Hepatocyte (in vitro differentiated cells): Measurements from ENCODE around the gene MACROD2. TPM values are rescaled to one million over a fixed set of nuclear protein-coding genes. Genes with fewer than 3 reads are reported as not detected.

Experiments
- DNase-seq: peaks from one replicate; pipeline ENCODE4 v3.0.0-alpha.2; 2016; ENCODE audit warnings: low spot score
- H2AFZ ChIP-seq: fragments of 200-600 bp; sonication (generic); 2 replicates; pipeline ENCODE4 v1.6.0; 2016; ENCODE audit warnings: antibody characterized with exemption, mild to moderate bottlenecking
- H3K27ac ChIP-seq: fragments of 200-600 bp; sonication (generic); 2 replicates; pipeline ENCODE4 v1.5.1; 2016; ENCODE audit warnings: mild to moderate bottlenecking
- H3K27me3 ChIP-seq: fragments of 200-600 bp; sonication (generic); 2 replicates; pipeline ENCODE4 v1.6.1; 2016
- H3K36me3 ChIP-seq: fragments of 200-600 bp; sonication (generic); replicated peaks from 2 replicates; pipeline ENCODE4 v1.5.1; 2016; ENCODE audit warnings: low read depth; ENCODE audit not compliant: insufficient read depth
- H3K4me1 ChIP-seq: fragments of 200-600 bp; sonication (generic); 2 replicates; pipeline ENCODE4 v1.5.1; 2016; ENCODE audit warnings: mild to moderate bottlenecking, moderate library complexity; ENCODE audit not compliant: insufficient read depth
- H3K4me2 ChIP-seq: fragments of 200-600 bp; sonication (generic); 2 replicates; pipeline ENCODE4 v1.6.0; 2016
- H3K4me3 ChIP-seq: fragments of 200-600 bp; sonication (generic); 2 replicates; pipeline ENCODE4 v1.5.1; 2016; ENCODE audit warnings: mild to moderate bottlenecking
- H3K79me2 ChIP-seq: fragments of 200-600 bp; sonication (generic); 2 replicates; pipeline ENCODE4 v1.6.0; 2017; ENCODE audit warnings: mild to moderate bottlenecking
- H3K9me2 ChIP-seq: fragments of 200-600 bp; sonication (generic); replicated peaks from 2 replicates; pipeline ENCODE4 v1.6.0; 2017; ENCODE audit warnings: mild to moderate bottlenecking; ENCODE audit not compliant: insufficient read depth
- H3K9me3 ChIP-seq: fragments of 200-600 bp; sonication (generic); 2 replicates; pipeline ENCODE4 v1.5.1; 2016; ENCODE audit warnings: low read depth, mild to moderate bottlenecking
- H4K20me1 ChIP-seq: fragments of 200-600 bp; sonication (generic); 2 replicates; pipeline ENCODE4 v1.6.0; 2016; ENCODE audit warnings: mild to moderate bottlenecking; ENCODE audit not compliant: insufficient read depth, poor library complexity, severe bottlenecking
- EZH2 ChIP-seq: fragments of 200-600 bp; sonication (generic); IDR thresholded peaks from 2 replicates; pipeline ENCODE4 v1.6.1; 2016; ENCODE audit warnings: antibody characterized with exemption, mild to moderate bottlenecking, borderline replicate concordance
- EZH2phosphoT487 ChIP-seq: fragments of 200-600 bp; sonication (generic); IDR thresholded peaks from one replicate; pipeline ENCODE4 v1.6.1; 2018; ENCODE audit warnings: antibody characterized with exemption, mild to moderate bottlenecking, low read depth, moderate library complexity; ENCODE audit not compliant: unreplicated experiment, severe bottlenecking
- WGBS: methylation state at CpG from one replicate; pipeline ENCODE4 v1.1.6; 2016; ENCODE audit warnings: low lambda C conversion rate; ENCODE audit errors: missing lambda C conversion rate; 5-methylcytosine and 5-hydroxymethylcytosine counted together
- polyA plus RNA-seq: library from polyadenylated mRNA; unstranded; fragments of >200 nt; fragmentation: Nextera tagmentation; extraction: Ambion mirVana; gene quantifications from 2 replicates; pipeline ENCODE4 v1.2.1, GENCODE V29; 2016
- total RNA-seq: library from RNA; depleted of rRNA; stranded (reverse); fragments of >200 nt; gene quantifications from 2 replicates; pipeline ENCODE4 v1.2.3, GENCODE V29; 2014
- TF ChIP-seq, protein P1 (sequence below): fragments of 200-600 bp; sonication (generic); IDR thresholded peaks from 2 replicates; pipeline ENCODE4 v1.5.1; 2016; ENCODE audit warnings: antibody characterized with exemption, mild to moderate bottlenecking; ENCODE audit not compliant: poor library complexity

Gene MACROD2
- total and polyA plus RNA-seq, 2 experiments from 2014 or later: 2.4 to 3.1 TPM

DNA sequence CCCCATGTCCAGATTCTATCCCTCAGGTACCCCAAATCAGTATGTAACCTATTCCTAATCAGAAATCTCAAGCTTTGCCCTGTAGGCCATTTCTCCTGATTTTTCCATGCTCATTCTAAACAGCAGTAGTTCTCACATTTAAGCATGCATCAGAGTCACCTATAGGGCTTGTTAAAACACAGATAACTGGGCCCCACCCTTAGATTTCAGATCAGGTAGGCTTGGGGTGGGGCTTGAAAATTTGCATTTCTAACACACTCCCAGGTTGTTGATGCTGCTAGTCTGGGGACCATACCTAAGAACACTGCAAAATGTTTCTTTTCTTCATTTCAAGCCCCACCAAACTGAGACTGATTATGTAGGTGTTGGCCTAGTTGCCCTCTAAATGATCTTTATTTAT, 963.3 kb downstream of the MACROD2 start:
- Histone ChIP-seq H3K9me3 (no peaks in the 10 kb centered on the region), H3K36me3 (no peaks in the 10 kb centered on the region), H3K4me3 (no peak overlapping the region), H3K79me2 (no peaks in the 10 kb centered on the region), H3K4me1 (peaks cover 3% of the 10 kb centered on the region), H4K20me1 (no peaks in the 10 kb centered on the region), H2AFZ (no peak overlapping the region), H3K4me2 (no peak overlapping the region), H3K9me2 (no peaks in the 10 kb centered on the region), H3K27me3 (no peaks in the 10 kb centered on the region), H3K27ac (no peak overlapping the region)
- TF ChIP-seq, protein P1, sequence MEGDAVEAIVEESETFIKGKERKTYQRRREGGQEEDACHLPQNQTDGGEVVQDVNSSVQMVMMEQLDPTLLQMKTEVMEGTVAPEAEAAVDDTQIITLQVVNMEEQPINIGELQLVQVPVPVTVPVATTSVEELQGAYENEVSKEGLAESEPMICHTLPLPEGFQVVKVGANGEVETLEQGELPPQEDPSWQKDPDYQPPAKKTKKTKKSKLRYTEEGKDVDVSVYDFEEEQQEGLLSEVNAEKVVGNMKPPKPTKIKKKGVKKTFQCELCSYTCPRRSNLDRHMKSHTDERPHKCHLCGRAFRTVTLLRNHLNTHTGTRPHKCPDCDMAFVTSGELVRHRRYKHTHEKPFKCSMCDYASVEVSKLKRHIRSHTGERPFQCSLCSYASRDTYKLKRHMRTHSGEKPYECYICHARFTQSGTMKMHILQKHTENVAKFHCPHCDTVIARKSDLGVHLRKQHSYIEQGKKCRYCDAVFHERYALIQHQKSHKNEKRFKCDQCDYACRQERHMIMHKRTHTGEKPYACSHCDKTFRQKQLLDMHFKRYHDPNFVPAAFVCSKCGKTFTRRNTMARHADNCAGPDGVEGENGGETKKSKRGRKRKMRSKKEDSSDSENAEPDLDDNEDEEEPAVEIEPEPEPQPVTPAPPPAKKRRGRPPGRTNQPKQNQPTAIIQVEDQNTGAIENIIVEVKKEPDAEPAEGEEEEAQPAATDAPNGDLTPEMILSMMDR: no peak
- no peak for TF ChIP-seq EZH2
- TF ChIP-seq EZH2phosphoT487: no peak
- DNase-seq: no peak

DNA sequence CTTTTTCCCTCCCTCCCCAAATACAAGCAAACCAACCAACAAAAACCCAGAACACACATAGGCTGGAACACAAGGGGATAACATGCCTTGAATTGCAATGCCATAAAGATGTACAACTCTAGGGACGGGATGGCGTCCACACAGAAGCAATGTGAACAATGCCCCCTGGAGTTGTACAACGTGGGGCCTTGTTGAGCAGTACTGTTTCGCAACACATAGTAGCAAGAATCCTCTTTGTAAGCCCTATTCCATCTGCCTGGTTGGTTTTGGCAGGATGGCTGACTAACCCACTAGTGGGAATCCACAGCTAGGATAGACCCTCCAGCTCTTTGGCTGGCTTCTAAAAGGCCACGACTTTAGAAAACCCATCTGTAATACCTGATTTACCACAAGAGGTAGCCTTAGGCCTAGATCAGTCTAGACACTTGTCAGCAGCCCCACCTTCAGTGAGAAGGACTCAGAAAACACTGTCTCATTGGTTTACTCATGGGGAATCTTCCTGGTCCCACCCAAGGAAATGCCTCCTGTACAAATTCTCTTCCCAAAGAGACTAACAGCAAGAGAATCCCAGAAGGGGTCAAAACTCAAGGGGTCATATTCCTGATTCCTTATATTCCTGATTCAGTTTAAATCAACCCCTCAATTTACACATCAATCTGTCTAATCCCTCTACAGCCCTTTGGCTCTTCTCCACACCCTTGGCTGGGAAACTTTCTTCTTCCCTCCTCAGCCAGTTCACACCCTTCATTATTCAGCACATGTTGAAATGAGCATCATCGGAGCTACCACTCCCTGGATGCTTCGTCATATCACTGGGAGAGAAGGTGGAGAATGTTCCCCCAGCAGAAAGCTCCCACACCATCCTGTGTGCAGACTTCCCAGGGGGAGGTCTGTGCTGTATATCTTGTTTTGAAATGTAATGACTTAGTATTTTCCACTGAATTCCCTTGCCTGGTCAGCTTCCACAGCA, 964.5 kb downstream of the MACROD2 start:
- DNase-seq: no peak
- no peaks in the 10 kb centered on the region for H3K9me2 ChIP-seq
- H3K27me3 ChIP-seq: no peaks in the 10 kb centered on the region
- no peaks in the 10 kb centered on the region for H3K36me3 ChIP-seq
- H3K4me2 ChIP-seq: no peak overlapping the region
- peaks cover 3% of the 10 kb centered on the region for H3K4me1 ChIP-seq
- no peaks in the 10 kb centered on the region for H4K20me1 ChIP-seq
- no peaks in the 10 kb centered on the region for H3K9me3 ChIP-seq
- TF ChIP-seq, protein P1: no peak
- no peak for TF ChIP-seq EZH2
- no peak for TF ChIP-seq EZH2phosphoT487
- no peak overlapping the region for H3K4me3 ChIP-seq
- H2AFZ ChIP-seq: no peak overlapping the region
- no peaks in the 10 kb centered on the region for H3K79me2 ChIP-seq
- H3K27ac ChIP-seq: no peak overlapping the region
- 95% methylated on average over 7 of the region's 7 CpGs for WGBS

DNA sequence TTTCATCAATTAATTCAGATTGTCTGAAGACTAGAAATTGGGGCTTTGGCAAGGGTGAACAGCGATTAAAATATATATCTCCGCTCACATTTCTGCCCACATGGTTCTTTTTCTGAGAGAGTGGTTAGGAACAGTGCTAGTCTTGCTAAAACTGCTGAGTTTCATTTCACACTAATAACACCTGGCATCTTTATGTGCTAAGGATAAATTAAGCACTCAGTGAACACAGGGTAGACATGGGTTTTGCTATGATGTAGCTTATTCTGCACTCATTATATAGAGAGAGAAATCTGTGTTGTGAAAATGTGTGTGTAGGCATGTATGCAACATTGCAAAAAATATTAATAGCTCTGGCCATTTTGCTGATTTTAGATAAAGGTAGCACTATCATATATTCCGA, 965.5 kb downstream of the MACROD2 start:
- WGBS: 96% methylated on average over 3 of the region's 3 CpGs
- DNase-seq: no peak

More for the DNA sequence above, 965.5 kb downstream of the MACROD2 start:
- TF ChIP-seq EZH2: no peak
- TF ChIP-seq EZH2phosphoT487: no peak
- TF ChIP-seq, protein P1: no peak
- no peak overlapping the region for H3K4me2 ChIP-seq
- no peaks in the 10 kb centered on the region for H3K9me2 ChIP-seq
- H3K36me3 ChIP-seq: no peaks in the 10 kb centered on the region
- H3K27me3 ChIP-seq: no peaks in the 10 kb centered on the region
- H4K20me1 ChIP-seq: no peaks in the 10 kb centered on the region
- no peaks in the 10 kb centered on the region for H3K4me1 ChIP-seq
- H3K27ac ChIP-seq: no peak overlapping the region
- H3K9me3 ChIP-seq: no peaks in the 10 kb centered on the region
- H3K79me2 ChIP-seq: no peaks in the 10 kb centered on the region
- H3K4me3 ChIP-seq: no peak overlapping the region
- no peak overlapping the region for H2AFZ ChIP-seq
